Activated CD4-positive, alpha-beta T cell treated with anti-CD3 and anti-CD28 coated beads for 24 hours (primary cell): ENCODE measurements around the gene PPP1R13L.
"Not testable (repeated sequence)": the region's sequence is repeated elsewhere in the genome, so short reads cannot be mapped to it uniquely, and the experiment has no call there.

Source experiments
- DNase-seq, 2 donors: peaks; one replicate each; pipeline ENCODE4 v3.0.0-alpha.2; 2020; ENCODE audit warnings: low read depth in 2 of 2

Gene PPP1R13L

GRCh38 chr19:45432543-45432942 is 27.7 kb upstream of the PPP1R13L start:
- DNase-seq: not testable (repeated sequence)

- not testable (repeated sequence) for DNase-seq
These were observed 26.1 kb upstream of the PPP1R13L start for GRCh38 chr19:45431008-45431407.

- not testable (repeated sequence) for DNase-seq
These were observed 25.0 kb upstream of the PPP1R13L start for GRCh38 chr19:45429896-45430295.

- no peak for DNase-seq
These were observed 23.7 kb upstream of the PPP1R13L start for GRCh38 chr19:45428384-45429231.

- DNase-seq: no peak
These were observed 19.6 kb upstream of the PPP1R13L start for GRCh38 chr19:45424191-45425058.

- peak; percentile 39 to 87 for DNase-seq
These were observed 18.8 kb upstream of the PPP1R13L start, which contains the start of gene ERCC1 for GRCh38 chr19:45423589-45424190. Gene ERCC1, minus strand, starts transcription at chr19:45423917. Its CDS starts 543 bp downstream, at chr19:45423374.

- peak in 1 of 2 donors; percentile 70 for DNase-seq
These were observed 18.2 kb upstream of the PPP1R13L start for GRCh38 chr19:45423033-45423588.

- DNase-seq: no peak
These were observed 17.2 kb upstream of the PPP1R13L start for GRCh38 chr19:45421947-45422498.

GRCh38 chr19:45420871-45421270 is 16.0 kb upstream of the PPP1R13L start:
- no peak for DNase-seq

GRCh38 chr19:45420356-45420755 is 15.5 kb upstream of the PPP1R13L start:
- DNase-seq: no peak

GRCh38 chr19:45419895-45420294 is 15.0 kb upstream of the PPP1R13L start:
- DNase-seq: no peak

- DNase-seq: no peak
These were observed 14.5 kb upstream of the PPP1R13L start for GRCh38 chr19:45419396-45419795.

- DNase-seq: no peak
These were observed 13.9 kb upstream of the PPP1R13L start for GRCh38 chr19:45418802-45419201.

GRCh38 chr19:45417151-45417550 is 12.3 kb upstream of the PPP1R13L start:
- DNase-seq: no peak

- no peak for DNase-seq
These were observed 9.6 kb upstream of the PPP1R13L start for GRCh38 chr19:45414468-45414867.

GRCh38 chr19:45413497-45413896 is 8.6 kb upstream of the PPP1R13L start:
- no peak for DNase-seq

GRCh38 chr19:45410330-45410729 is 5.5 kb upstream of the PPP1R13L start:
- DNase-seq: not testable (repeated sequence)

- DNase-seq: no peak
These were observed 4.7 kb upstream of the PPP1R13L start for GRCh38 chr19:45409557-45409920.

GRCh38 chr19:45408830-45409556 is 4.1 kb upstream of the PPP1R13L start:
- DNase-seq: no peak

- DNase-seq: no peak
These were observed 3.3 kb upstream of the PPP1R13L start for GRCh38 chr19:45408121-45408520.

- not testable (repeated sequence) for DNase-seq
These were observed 2.7 kb upstream of the PPP1R13L start for GRCh38 chr19:45407585-45407984.
